AG04449 (cell line): Measurements from ENCODE around the gene SKOR2.
"Not testable (repeated sequence)": the region's sequence is repeated elsewhere in the genome, so short reads cannot be mapped to it uniquely, and the experiment has no call there.

Source experiments
- CTCF ChIA-PET: fragments of 350-600 bp; formaldehyde crosslinking; extraction: SDS; loops from one replicate; lab custom pipeline; 2021; ENCODE audit warnings: antibody characterized with exemption; lab: Yijun Ruan, JAX
- POLR2A ChIA-PET: fragments of 400-600, 350-600 bp; formaldehyde crosslinking; extraction: SDS; loops from one replicate; lab custom pipeline; 2020; ENCODE audit warnings: antibody characterized with exemption, inconsistent platforms; lab: Yijun Ruan, JAX
- DNase-seq: peaks from one replicate; pipeline ENCODE4 v3.0.0-alpha.2; 2010; ENCODE audit warnings: low read depth, low spot score
- H3K4me3 ChIP-seq: 2 replicates; pipeline ENCODE4 v1.5.1; 2011; ENCODE audit warnings: low read depth, mild to moderate bottlenecking, control low read depth, low read length
- CTCF ChIP-seq: IDR thresholded peaks from one replicate; pipeline ENCODE4 v1.5.1; 2011; ENCODE audit warnings: mild to moderate bottlenecking, moderate library complexity, low read length, control low read depth, inconsistent platforms; ENCODE audit not compliant: insufficient read depth; ENCODE audit errors: missing control alignments

The SKOR2 gene

DNA sequence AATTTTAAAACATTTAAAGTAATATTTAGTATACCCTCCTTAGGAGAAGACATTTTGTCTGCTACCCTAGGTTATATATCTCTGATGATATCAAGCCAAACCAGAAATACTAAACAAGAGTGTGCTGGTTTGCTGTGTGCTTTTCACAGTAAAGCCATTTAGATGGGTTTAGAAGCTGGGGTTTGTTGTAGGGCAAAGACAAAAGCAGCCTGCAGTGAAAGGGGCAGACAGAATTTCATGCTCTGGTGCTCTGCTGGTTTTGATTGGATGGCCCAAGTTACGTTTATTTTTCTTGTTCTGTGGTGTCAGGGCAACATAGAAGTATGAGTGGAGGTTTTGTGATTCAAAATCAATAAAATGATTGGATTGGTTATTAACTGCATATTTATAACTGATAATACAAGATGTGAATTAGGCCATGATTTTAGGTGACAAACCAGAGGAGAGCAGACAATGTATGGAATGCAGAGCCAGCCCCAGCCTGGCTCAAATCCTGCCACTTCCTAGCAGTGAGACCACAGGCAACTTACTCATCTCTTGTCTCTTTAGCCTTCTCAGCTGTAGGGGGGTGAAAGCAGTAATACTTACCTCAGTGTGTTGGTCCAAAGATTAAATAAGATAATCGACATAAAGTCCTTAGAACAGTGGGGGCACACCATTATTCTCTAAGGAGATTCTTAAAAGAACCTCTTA, 44.4 kb downstream of the SKOR2 start:
- DNase-seq, result no peak
- POLR2A ChIA-PET, result no interaction called here
- no peak overlapping the region for H3K4me3 ChIP-seq
- CTCF ChIA-PET, result interaction anchor here (0.6 to 3.6 kb wide), 10 partner anchors 13 to 548 kb away, joined by 3 to 27 read pairs (median 4); no protein-coding TSS in a partner anchor
- no peak for TF ChIP-seq CTCF

DNA sequence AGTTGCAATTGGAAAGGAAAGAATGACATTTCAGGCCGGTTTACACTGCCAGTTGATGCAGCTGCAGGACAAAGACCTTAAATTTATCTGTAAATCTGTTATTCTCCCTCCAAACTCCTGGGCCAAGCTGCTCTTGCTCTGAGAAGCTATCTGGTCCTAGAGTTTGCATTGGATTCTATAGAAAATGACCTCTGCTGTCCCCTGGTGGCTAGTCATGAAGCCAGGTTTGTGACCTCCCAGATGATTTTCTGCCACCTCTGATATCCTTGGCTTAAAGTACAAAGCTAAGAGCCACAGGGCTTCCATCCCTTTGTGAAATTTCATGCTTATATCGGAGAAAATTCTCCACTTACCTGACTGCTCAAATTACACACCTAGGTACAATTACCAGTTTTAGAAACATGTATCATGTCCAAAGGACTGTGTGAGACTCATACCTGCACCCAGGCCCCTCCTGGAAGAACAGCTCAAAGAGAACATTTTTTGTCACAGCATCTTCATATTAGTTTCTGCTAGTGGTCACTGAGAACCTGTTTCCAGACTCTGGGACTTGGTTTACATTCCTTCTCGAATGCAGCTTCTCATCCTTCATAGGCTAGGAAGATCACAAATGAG, 46.4 kb downstream of the SKOR2 start:
- ChIA-PET CTCF (interaction anchor here (0.5 to 7.5 kb wide), 34 partner anchors 10 to 924 kb away, joined by 3 to 187 read pairs (median 4); partner anchors contain the start of gene HDHD2), POLR2A (interaction anchor here (0.6 to 1.3 kb wide), 2 partner anchors 104 to 704 kb away, joined by 3 to 4 read pairs; no protein-coding TSS in a partner anchor)
- DNase-seq, result no peak
- H3K4me3 ChIP-seq, result no peak overlapping the region
- TF ChIP-seq CTCF, result peak; percentile 77

- no peak for DNase-seq
- POLR2A ChIA-PET, result interaction anchor here (1.3 kb wide), 1 partner anchor 103 kb away, joined by 4 read pairs; no protein-coding TSS in a partner anchor
- CTCF ChIA-PET, result interaction anchor here (0.6 to 7.5 kb wide), 23 partner anchors 11 to 746 kb away, joined by 3 to 187 read pairs (median 6); partner anchors contain the start of gene HDHD2
- H3K4me3 ChIP-seq, result no peak overlapping the region
- no peak for TF ChIP-seq CTCF
Measured at GRCh38 chr18:47203626-47204464, 47.6 kb downstream of the SKOR2 start.

DNA sequence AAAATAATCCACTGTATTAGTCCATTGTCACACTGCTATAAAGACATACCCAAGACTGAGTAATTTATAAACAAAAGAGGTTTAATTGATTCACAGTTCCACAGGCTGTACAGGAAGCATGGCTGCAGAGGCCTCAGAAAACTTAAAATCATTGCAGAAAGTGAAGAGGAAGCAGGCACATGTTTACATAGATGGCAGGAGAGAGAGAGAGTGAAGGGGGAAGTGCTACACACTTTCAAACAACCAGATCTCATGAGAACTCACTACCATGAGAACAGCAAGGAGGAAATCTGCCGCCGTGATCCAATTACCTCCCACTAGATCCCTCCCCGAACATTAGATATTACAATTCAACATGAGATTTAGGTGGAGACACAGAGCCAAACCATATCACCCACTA, 55.5 kb downstream of the SKOR2 start:
- CTCF ChIA-PET, result interaction anchor here (6.5 kb wide), 1 partner anchor 8 kb away, joined by 42 read pairs; no protein-coding TSS in a partner anchor
- POLR2A ChIA-PET, H3K4me3 ChIP-seq, DNase-seq: not testable (repeated sequence)

GRCh38 chr18:47191961-47192360, 59.5 kb downstream of the SKOR2 start:
- DNase-seq, result no peak

More at GRCh38 chr18:47191961-47192360, 59.5 kb downstream of the SKOR2 start:
- H3K4me3 ChIP-seq, result no peak overlapping the region
- POLR2A ChIA-PET, result no interaction called here
- CTCF ChIA-PET, result interaction anchor here (6.5 kb wide), 1 partner anchor 12 kb away, joined by 42 read pairs; no protein-coding TSS in a partner anchor
- TF ChIP-seq CTCF, result no peak
